BE2C (cell line): Measurements from ENCODE around the gene IFI35.
A peak's percentile ranks its signal among the peaks of the same experiment; 100 is the strongest.
"Not testable (repeated sequence)": the region's sequence is repeated elsewhere in the genome, so short reads cannot be mapped to it uniquely, and the experiment has no call there.

Experiments used
- DNase-seq: peaks from one replicate; pipeline ENCODE4 v3.0.0-alpha.2; 2020
- H3K27me3 ChIP-seq: fragments of 250-450 bp; sonication (Bioruptor Pico); 2 replicates; pipeline ENCODE4 v1.5.1; 2020; ENCODE audit warnings: mild to moderate bottlenecking
- H3K36me3 ChIP-seq: fragments of 250-450 bp; sonication (Bioruptor Pico); 2 replicates; pipeline ENCODE4 v1.5.1; 2020; ENCODE audit warnings: mild to moderate bottlenecking
- H3K4me1 ChIP-seq: fragments of 250-450 bp; sonication (Bioruptor Pico); 2 replicates; pipeline ENCODE4 v1.5.1; 2020
- H3K4me3 ChIP-seq: 2 replicates; pipeline ENCODE4 v1.5.1; 2011; ENCODE audit warnings: low read depth, low read length
- H3K9me3 ChIP-seq: fragments of 250-450 bp; sonication (Bioruptor Pico); 2 replicates; pipeline ENCODE4 v1.5.1; 2020
- TF ChIP-seq, protein P1 (sequence below): IDR thresholded peaks from 2 replicates; pipeline ENCODE4 v1.5.1; 2012; ENCODE audit warnings: mild to moderate bottlenecking, low read depth, low read length

Gene IFI35

DNA sequence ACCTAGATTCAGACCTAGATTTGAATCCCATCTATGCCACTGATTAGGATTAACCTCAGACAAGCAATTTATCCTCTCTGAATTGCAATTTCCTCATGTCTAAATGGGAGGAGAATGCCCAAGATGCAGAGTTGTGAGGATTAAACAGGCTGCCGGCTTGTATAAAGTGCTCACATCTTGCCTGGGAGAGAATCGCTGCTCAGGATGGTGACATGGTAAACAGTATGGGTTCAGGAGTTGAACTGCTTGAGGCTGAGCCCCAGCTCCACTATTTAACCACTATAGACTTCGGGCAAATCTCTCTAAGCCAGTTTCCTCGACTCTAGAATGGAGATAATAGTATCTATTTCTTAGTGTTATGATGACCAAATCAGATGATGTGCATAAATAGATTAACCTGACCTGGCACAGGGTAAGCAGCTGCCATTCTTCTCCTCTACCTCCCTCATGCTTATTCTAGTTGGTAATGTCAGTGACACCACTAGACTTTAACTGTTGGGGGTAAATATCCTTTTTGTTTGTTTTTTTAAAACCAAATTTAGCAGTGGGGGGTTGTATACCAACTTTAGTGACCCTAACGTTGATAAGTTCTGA, 9.1 kb upstream of the IFI35 start:
- Histone ChIP-seq H3K4me1 (no peaks in the 10 kb centered on the region), H3K9me3 (no peaks in the 10 kb centered on the region), H3K27me3 (no peaks in the 10 kb centered on the region), H3K36me3 (peaks cover 49% of the 10 kb centered on the region), H3K4me3 (peak overlapping the region; percentile 100)
- no peak for DNase-seq
- TF ChIP-seq, protein P1, sequence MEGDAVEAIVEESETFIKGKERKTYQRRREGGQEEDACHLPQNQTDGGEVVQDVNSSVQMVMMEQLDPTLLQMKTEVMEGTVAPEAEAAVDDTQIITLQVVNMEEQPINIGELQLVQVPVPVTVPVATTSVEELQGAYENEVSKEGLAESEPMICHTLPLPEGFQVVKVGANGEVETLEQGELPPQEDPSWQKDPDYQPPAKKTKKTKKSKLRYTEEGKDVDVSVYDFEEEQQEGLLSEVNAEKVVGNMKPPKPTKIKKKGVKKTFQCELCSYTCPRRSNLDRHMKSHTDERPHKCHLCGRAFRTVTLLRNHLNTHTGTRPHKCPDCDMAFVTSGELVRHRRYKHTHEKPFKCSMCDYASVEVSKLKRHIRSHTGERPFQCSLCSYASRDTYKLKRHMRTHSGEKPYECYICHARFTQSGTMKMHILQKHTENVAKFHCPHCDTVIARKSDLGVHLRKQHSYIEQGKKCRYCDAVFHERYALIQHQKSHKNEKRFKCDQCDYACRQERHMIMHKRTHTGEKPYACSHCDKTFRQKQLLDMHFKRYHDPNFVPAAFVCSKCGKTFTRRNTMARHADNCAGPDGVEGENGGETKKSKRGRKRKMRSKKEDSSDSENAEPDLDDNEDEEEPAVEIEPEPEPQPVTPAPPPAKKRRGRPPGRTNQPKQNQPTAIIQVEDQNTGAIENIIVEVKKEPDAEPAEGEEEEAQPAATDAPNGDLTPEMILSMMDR, result no peak

DNA sequence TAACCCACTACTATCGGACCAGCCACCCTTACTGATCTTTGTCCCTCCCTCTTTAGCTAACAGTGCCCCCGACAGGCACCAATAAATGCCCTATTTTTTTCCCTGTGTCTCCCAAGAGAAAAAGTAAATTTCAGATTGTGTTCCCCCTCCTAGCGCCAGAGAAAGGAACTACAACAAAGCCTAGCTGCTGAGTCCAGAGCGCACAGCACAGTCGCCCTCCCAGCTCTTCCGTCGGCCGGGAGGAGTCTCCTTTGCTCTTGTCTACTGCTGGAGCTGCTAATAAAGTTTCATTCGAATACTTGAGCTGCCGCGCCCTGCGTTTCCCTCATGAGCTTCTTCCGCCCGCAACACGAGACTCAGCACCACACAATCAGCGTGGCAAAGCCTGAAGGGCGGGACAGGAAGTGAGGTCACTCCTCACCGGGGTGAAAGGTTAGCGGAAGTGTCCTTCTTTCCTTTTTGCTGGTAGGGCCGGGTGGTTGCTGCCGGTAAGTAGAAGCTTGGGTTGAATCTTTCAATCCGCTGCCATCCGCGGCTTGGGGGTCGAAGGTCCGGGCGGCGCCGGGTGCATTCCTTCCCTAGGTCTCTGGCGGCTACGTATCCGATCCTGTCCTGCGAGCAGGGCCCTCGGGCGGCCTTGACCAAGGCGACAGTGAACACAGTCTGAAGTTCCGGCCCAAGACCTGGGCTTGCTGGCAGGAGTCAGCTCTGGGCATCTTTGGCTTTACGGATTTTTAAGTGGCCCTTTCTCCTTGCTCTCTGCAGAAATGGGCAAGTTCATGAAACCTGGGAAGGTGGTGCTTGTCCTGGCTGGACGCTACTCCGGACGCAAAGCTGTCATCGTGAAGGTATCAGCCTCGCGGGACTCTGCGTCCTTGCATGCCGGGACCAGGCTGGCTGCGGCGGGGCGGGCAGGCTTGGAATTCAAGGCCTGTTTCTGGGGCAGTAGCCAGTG, 8.3 kb upstream of the IFI35 start, which contains the start of gene RPL27:
Gene RPL27 (plus strand): TSS at position 436 of the 955 bp plus-strand sequence. CDS start 332 bp downstream, at position 768.
- TF ChIP-seq, protein P1, result peak; percentile 89
- Histone ChIP-seq H3K4me3 (peak within 1 kb of the TSS; percentile 100), H3K4me1 (no peaks in the 10 kb centered on the region), H3K27me3 (no peaks in the 10 kb centered on the region), H3K36me3 (peaks cover 50% of the 10 kb centered on the region), H3K9me3 (no peaks in the 10 kb centered on the region)
- DNase-seq, result peak; percentile 97

DNA sequence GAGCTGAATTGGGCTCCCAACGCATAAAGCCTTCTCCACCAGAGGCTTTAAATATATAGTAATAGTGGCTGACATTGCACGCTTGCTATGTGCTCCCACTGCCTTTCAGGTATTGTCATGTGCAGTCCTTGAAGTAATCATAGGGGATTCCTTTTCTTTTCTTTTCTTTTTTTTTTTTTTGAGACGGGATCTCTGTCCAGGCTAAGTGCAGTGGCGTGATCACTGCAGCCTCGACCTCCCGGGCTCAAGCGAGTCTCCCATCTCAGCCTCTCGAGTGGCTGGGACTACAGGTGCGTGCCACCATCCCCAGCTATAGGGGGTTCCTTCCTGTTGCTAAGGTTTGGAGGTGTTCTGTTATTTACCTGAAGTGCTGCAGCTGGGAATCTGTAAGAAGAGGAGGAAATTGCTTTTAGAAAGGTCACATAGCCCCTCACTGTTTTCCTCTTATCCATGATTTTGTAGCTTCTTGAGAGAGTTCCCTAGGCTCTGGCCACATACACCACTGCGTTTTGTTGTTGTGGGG, 7.5 kb upstream of the IFI35 start:
- TF ChIP-seq, protein P1, result no peak
- no peak for DNase-seq
- Histone ChIP-seq H3K27me3 (no peaks in the 10 kb centered on the region), H3K9me3 (no peaks in the 10 kb centered on the region), H3K36me3 (peaks cover 52% of the 10 kb centered on the region), H3K4me3 (peak overlapping the region; percentile 100), H3K4me1 (no peaks in the 10 kb centered on the region)

DNA sequence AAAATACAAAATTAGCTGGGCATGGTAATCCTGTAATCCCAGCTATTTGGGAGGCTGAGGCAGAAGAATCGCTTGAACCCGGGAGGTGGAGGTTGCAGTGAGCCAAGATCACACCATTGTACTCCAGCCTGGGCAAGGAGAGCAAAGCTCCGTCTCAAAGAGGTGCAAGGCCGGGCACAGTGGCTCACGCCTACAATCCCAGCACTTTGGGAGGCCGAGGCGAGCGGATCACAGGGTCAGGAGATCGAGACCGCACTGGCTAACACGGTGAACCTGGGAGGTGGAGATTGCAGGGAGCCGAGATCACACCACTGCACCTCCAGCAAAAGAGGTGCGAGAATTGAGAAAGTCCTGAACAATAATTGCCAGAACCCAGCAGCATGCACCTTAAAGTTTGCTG, 5.7 kb upstream of the IFI35 start:
- H3K36me3 ChIP-seq, result peaks cover 58% of the 10 kb centered on the region
- not testable (repeated sequence) for DNase-seq, H3K27me3 ChIP-seq, H3K4me1 ChIP-seq, H3K4me3 ChIP-seq, H3K9me3 ChIP-seq

DNA sequence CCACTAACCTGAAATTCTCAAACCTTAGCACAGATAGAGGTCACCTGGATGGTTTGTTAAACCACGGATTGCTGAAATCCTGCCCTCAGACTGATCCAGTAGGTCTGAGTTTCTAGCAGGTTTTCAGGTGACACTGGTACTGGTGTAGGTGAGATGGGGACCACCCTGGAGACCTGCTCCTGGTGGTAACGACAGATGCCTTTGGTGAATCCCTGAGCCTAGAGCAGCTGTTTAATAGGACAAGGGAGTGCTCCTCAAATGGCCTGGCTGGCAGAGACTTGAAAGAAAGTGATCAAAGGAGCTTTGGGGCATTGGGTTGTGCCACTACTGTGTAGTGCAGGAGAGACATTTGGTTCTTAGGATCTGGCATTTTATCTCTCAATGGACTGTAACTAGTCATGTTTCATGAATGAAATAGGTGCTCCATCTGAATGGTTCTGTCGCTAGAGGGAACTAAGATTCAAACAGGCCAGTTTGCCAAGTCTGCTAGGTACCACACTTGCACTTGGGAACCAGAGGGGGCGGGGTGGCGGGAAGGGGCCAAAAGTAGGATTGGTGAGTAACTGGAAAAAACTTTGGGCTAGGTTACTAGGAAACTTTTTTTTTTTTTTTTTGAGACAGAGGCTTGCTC, 2.9 kb upstream of the IFI35 start:
- H3K9me3 ChIP-seq, result no peaks in the 10 kb centered on the region
- H3K36me3 ChIP-seq, result peaks cover 57% of the 10 kb centered on the region
- no peak for DNase-seq
- no peaks in the 10 kb centered on the region for H3K4me1 ChIP-seq
- no peak overlapping the region for H3K4me3 ChIP-seq
- no peaks in the 10 kb centered on the region for H3K27me3 ChIP-seq
- TF ChIP-seq, protein P1, result no peak

DNA sequence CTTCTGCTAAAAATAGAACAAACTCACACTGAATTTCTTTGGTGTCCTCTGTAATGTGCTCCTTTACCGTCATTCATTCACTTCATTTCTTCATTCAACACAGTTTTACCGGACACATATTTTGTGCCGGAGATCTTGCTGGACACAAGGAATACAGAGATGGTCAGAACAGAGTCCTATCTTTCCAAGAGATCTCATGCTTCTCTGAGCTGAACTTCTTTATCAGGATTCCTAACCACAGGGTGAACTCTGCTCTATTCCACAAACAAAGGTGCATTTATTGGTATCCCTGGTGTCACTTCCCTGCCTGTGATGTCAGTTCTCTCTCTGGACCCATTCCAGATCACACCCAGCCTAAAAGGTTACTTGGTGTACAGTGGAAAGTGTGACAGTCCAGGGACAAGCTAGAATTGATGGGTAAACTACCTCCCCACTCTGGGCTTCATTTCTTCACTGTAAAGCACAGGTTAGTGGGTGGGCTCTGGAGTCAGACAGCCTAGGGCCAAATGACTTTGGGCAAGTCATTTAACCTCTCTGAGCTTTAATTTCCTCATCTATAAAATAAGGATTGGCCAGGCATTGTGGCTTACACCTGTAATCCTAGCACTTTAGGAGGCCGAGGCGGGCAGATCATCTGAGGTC, 4.2 kb downstream of the IFI35 start:
- no peak for DNase-seq
- Histone ChIP-seq H3K36me3 (no peaks in the 10 kb centered on the region), H3K4me1 (no peaks in the 10 kb centered on the region), H3K27me3 (no peaks in the 10 kb centered on the region), H3K9me3 (no peaks in the 10 kb centered on the region), H3K4me3 (no peak overlapping the region)
- TF ChIP-seq, protein P1, result no peak
